H9 (cell line): ENCODE data around the gene SOX4. TPM values are rescaled to one million over a fixed set of nuclear protein-coding genes. Genes with fewer than 3 reads are reported as not detected.

Experiments used
- DNase-seq: peaks from one replicate; pipeline ENCODE4 v3.0.0-alpha.2; 2017
- H2AFZ ChIP-seq: one replicate; pipeline ENCODE4 v1.6.1; 2013; ENCODE audit warnings: mild to moderate bottlenecking, low read length, control low read depth, moderate library complexity
- H2AK5ac ChIP-seq: 2 replicates; pipeline ENCODE4 v1.6.1; 2013; ENCODE audit warnings: low read length, control low read depth, mixed read lengths; ENCODE audit not compliant: insufficient read length
- H2BK120ac ChIP-seq: one replicate; pipeline ENCODE4 v1.6.1; 2013; ENCODE audit warnings: low read depth, mild to moderate bottlenecking, low read length, control low read depth, inconsistent platforms; ENCODE audit not compliant: poor library complexity, severe bottlenecking
- H2BK12ac ChIP-seq: 2 replicates; pipeline ENCODE4 v1.6.1; 2013; ENCODE audit warnings: low read length, control low read depth, mixed read lengths, low read depth; ENCODE audit not compliant: insufficient read length
- H2BK15ac ChIP-seq: 2 replicates; pipeline ENCODE4 v1.6.1; 2013; ENCODE audit warnings: low read depth, low read length, control low read depth
- H2BK20ac ChIP-seq: one replicate; pipeline ENCODE4 v1.6.1; 2013; ENCODE audit warnings: low read depth, mild to moderate bottlenecking, low read length, control low read depth, inconsistent platforms; ENCODE audit not compliant: poor library complexity, severe bottlenecking
- H2BK5ac ChIP-seq: 2 replicates; pipeline ENCODE4 v1.6.1; 2013; ENCODE audit warnings: low read length, control low read depth, mixed read lengths; ENCODE audit not compliant: insufficient read length
- H3K14ac ChIP-seq: 2 replicates; pipeline ENCODE4 v1.6.1; 2013; ENCODE audit warnings: low read length, control low read depth; ENCODE audit not compliant: insufficient read depth
- H3K18ac ChIP-seq: 2 replicates; pipeline ENCODE4 v1.6.1; 2013; ENCODE audit warnings: low read depth, mild to moderate bottlenecking, mixed read lengths, low read length, control low read depth; ENCODE audit not compliant: insufficient read length
- H3K23ac ChIP-seq: 2 replicates; pipeline ENCODE4 v1.6.1; 2013; ENCODE audit warnings: low read length, control low read depth, mixed read lengths, low read depth; ENCODE audit not compliant: insufficient read length
- H3K23me2 ChIP-seq: 2 replicates; pipeline ENCODE4 v1.6.1; 2013; ENCODE audit warnings: low read depth, mild to moderate bottlenecking, mixed read lengths, low read length, control low read depth; ENCODE audit not compliant: insufficient read length, poor library complexity, severe bottlenecking
- H3K27ac ChIP-seq: 2 replicates; pipeline ENCODE4 v1.5.1; 2013; ENCODE audit warnings: low read length, control low read depth, mixed read lengths, low read depth; ENCODE audit not compliant: insufficient read length
- H3K27me3 ChIP-seq: 2 replicates; pipeline ENCODE4 v1.6.1; 2013; ENCODE audit warnings: low read length, control low read depth, inconsistent platforms; ENCODE audit not compliant: insufficient read depth
- H3K4ac ChIP-seq: 2 replicates; pipeline ENCODE4 v1.6.1; 2013; ENCODE audit warnings: low read depth, mild to moderate bottlenecking, control low read depth, inconsistent platforms, low read length, moderate library complexity
- H3K4me1 ChIP-seq: 2 replicates; pipeline ENCODE4 v1.6.1; 2013; ENCODE audit warnings: low read length, control low read depth, inconsistent platforms; ENCODE audit not compliant: insufficient read depth
- H3K4me2 ChIP-seq: 2 replicates; pipeline ENCODE4 v1.6.1; 2013; ENCODE audit warnings: low read length, control low read depth, mixed read lengths; ENCODE audit not compliant: insufficient read length, insufficient read depth
- H3K56ac ChIP-seq: 2 replicates; pipeline ENCODE4 v1.6.1; 2013; ENCODE audit warnings: low read depth, mild to moderate bottlenecking, mixed read lengths, low read length, control low read depth; ENCODE audit not compliant: insufficient read length
- H3K79me1 ChIP-seq: 2 replicates; pipeline ENCODE4 v1.6.1; 2013; ENCODE audit warnings: low read depth, mild to moderate bottlenecking, moderate library complexity, low read length, control low read depth, inconsistent platforms; ENCODE audit not compliant: insufficient read depth, poor library complexity, severe bottlenecking
- H3K79me2 ChIP-seq: 2 replicates; pipeline ENCODE4 v1.6.1; 2013; ENCODE audit warnings: low read length, control low read depth, inconsistent platforms; ENCODE audit not compliant: insufficient read depth
- H3K9ac ChIP-seq: 2 replicates; pipeline ENCODE4 v1.6.1; 2013; ENCODE audit warnings: low read length, control low read depth, mixed read lengths; ENCODE audit not compliant: insufficient read length; ENCODE audit errors: extremely low read depth
- H3K9me3 ChIP-seq: one replicate; pipeline ENCODE4 v1.6.1; 2013; ENCODE audit warnings: low read depth, low read length, inconsistent platforms; ENCODE audit not compliant: control insufficient read depth
- H3T11ph ChIP-seq: one replicate; pipeline ENCODE4 v1.6.1; 2013; ENCODE audit warnings: mild to moderate bottlenecking, low read length, control low read depth, inconsistent platforms
- H4K20me1 ChIP-seq: one replicate; pipeline ENCODE4 v1.6.1; 2013; ENCODE audit not compliant: control insufficient read depth, insufficient read length, insufficient read depth
- H4K5ac ChIP-seq: 2 replicates; pipeline ENCODE4 v1.6.1; 2013; ENCODE audit warnings: low read depth, mild to moderate bottlenecking, mixed read lengths, low read length, control low read depth; ENCODE audit not compliant: insufficient read length
- H4K8ac ChIP-seq: replicated peaks from 2 replicates; pipeline ENCODE4 v1.6.1; 2013; ENCODE audit warnings: low read length, control low read depth, mixed read lengths, low read depth; ENCODE audit not compliant: insufficient read length
- H4K91ac ChIP-seq: 2 replicates; pipeline ENCODE4 v1.6.1; 2013; ENCODE audit warnings: low read depth, mild to moderate bottlenecking, moderate library complexity, mixed read lengths, low read length, control low read depth; ENCODE audit not compliant: insufficient read length
- H3K27ac Mint-ChIP-seq, 3 experiments: 2 replicates in 2 of 3; 3 replicates in 1 of 3; pipeline ENCODE4 v1.8.0; 2020 to 2021; ENCODE audit warnings: mixed read lengths in 3 of 3, mild to moderate bottlenecking in 1 of 3, moderate library complexity in 1 of 3
- H3K27me3 Mint-ChIP-seq: 2 replicates; pipeline ENCODE4 v1.8.0; 2021; ENCODE audit warnings: low read depth, mild to moderate bottlenecking, moderate library complexity, mixed read lengths
- H3K36me3 Mint-ChIP-seq, 3 experiments: 2 replicates in 2 of 3; 3 replicates in 1 of 3; pipeline ENCODE4 v1.8.0; 2020 to 2021; ENCODE audit warnings: low read depth in 3 of 3, mixed read lengths in 3 of 3; ENCODE audit not compliant: insufficient read depth in 1 of 3
- H3K4me1 Mint-ChIP-seq, 2 experiments: 2 replicates each; pipeline ENCODE4 v1.8.0; 2020; ENCODE audit warnings: mixed read lengths in 2 of 2
- H3K4me3 Mint-ChIP-seq, 2 experiments: 2 replicates in 1 of 2; 3 replicates in 1 of 2; pipeline ENCODE4 v1.8.0; 2020 to 2021; ENCODE audit warnings: mild to moderate bottlenecking in 2 of 2, mixed read lengths in 2 of 2, moderate library complexity in 1 of 2
- H3K9me3 Mint-ChIP-seq, 2 experiments: 2 replicates in 1 of 2; 3 replicates in 1 of 2; pipeline ENCODE4 v1.8.0; 2020; ENCODE audit warnings: mild to moderate bottlenecking in 2 of 2, mixed read lengths in 2 of 2, moderate library complexity in 1 of 2
- WGBS: extraction: QIAGEN DNeasy Blood & Tissue Kit; methylation state at CpG from one replicate; pipeline ENCODE4 v1.1.7; 2013; ENCODE audit warnings: missing lambda C conversion rate, low lambda C conversion rate, mixed read lengths; ENCODE audit not compliant: insufficient read length; ENCODE audit errors: extremely low coverage; 5-methylcytosine and 5-hydroxymethylcytosine counted together
- total RNA-seq: library from RNA; stranded (reverse); gene quantifications from 2 replicates; pipeline ENCODE4 v1.2.1, GENCODE V29; 2021
- TF ChIP-seq, protein P1 (sequence below): fragments of 200-600 bp; sonication (generic); conservative IDR thresholded peaks from 3 replicates; pipeline ENCODE4 v1.8.0; 2021; ENCODE audit warnings: antibody characterized with exemption, mild to moderate bottlenecking

SOX4 gene
- total RNA-seq, 1 experiment from 2014 or later = 108 TPM

DNA sequence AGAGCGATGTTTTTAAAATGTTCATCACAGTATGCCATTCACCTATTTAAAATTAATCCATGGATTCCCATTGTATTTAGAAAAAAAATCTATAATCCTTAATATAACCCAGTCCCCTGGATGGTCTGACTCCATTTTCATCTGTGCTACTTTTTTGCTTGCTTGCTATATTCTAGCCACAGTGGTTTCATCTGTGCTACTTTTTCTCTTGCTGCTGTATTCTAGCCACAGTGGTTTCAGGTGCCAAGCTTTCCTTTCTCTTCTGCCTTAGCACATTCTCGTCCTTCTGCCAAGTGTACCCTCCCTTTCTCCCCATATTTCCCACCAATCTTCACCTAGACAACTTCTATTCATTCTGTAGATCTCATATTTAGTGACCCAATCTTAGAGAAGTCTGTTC lies 33.3 kb upstream of the SOX4 start:
- Histone ChIP-seq H3K14ac (no peak overlapping the region), H3K79me2 (no peaks in the 10 kb centered on the region), H4K20me1 (no peaks in the 10 kb centered on the region), H3K18ac (no peak overlapping the region), H3K4me2 (no peak overlapping the region), H3K27me3 (no peaks in the 10 kb centered on the region), H3K79me1 (no peaks in the 10 kb centered on the region), H2AK5ac (no peak overlapping the region), H4K91ac (no peak overlapping the region), H3K27ac (no peak overlapping the region), H2BK5ac (no peak overlapping the region), H3K23me2 (no peaks in the 10 kb centered on the region), H2AFZ (no peak overlapping the region), H3K9ac (no peak overlapping the region), H2BK20ac (no peak overlapping the region), H4K8ac (no peak overlapping the region), H3K23ac (no peak overlapping the region), H3K4me1 (no peaks in the 10 kb centered on the region), H2BK12ac (no peak overlapping the region), H2BK15ac (no peak overlapping the region), H3K56ac (no peak overlapping the region), H4K5ac (no peak overlapping the region), H3K4ac (no peak overlapping the region), H3K9me3 (no peaks in the 10 kb centered on the region), H3T11ph (no peak overlapping the region), H2BK120ac (no peak overlapping the region)
- Mint-ChIP-seq H3K27ac (no peak overlapping the region), H3K27me3 (no peaks in the 10 kb centered on the region), H3K9me3 (no peaks in the 10 kb centered on the region; a peak in 2 of 5 replicates), H3K4me1 (peaks cover 0 to 2% of the 10 kb centered on the region in 2 experiments; a peak in 1 of 4 replicates), H3K36me3 (no peaks in the 10 kb centered on the region), H3K4me3 (no peak overlapping the region)
- WGBS = no CpG with 5 or more reads among the region's 2 CpGs
- DNase-seq = no peak
- TF ChIP-seq, protein P1, sequence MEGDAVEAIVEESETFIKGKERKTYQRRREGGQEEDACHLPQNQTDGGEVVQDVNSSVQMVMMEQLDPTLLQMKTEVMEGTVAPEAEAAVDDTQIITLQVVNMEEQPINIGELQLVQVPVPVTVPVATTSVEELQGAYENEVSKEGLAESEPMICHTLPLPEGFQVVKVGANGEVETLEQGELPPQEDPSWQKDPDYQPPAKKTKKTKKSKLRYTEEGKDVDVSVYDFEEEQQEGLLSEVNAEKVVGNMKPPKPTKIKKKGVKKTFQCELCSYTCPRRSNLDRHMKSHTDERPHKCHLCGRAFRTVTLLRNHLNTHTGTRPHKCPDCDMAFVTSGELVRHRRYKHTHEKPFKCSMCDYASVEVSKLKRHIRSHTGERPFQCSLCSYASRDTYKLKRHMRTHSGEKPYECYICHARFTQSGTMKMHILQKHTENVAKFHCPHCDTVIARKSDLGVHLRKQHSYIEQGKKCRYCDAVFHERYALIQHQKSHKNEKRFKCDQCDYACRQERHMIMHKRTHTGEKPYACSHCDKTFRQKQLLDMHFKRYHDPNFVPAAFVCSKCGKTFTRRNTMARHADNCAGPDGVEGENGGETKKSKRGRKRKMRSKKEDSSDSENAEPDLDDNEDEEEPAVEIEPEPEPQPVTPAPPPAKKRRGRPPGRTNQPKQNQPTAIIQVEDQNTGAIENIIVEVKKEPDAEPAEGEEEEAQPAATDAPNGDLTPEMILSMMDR = no peak
